Measurements from ENCODE around the gene RABGAP1L. TPM values are rescaled to one million over a fixed set of nuclear protein-coding genes. Genes with fewer than 3 reads are reported as not detected.

Gene RABGAP1L
- total RNA-seq, 4 donors from 2014 or later, result 170 to 282 (median 182) TPM

GRCh38 chr1:175034775-175035174 is 875.5 kb downstream of the RABGAP1L start:
- no peak for DNase-seq
- TF ChIP-seq POLR2A (IDR thresholded peaks at IDR 0.05) (no peak), CTCF (IDR thresholded peaks at IDR 0.05) (no peak)
- H3K4me3 ChIP-seq, result no peak overlapping the region

GRCh38 chr1:175035865-175036264 is 876.5 kb downstream of the RABGAP1L start:
- Histone ChIP-seq H3K27ac (no peak overlapping the region), H3K9me3 (no peaks in the 10 kb centered on the region), H3K4me1 (no peaks in the 10 kb centered on the region), H3K36me3 (no peaks in the 10 kb centered on the region), H3K27me3 (no peaks in the 10 kb centered on the region), H3K4me3 (no peak overlapping the region)
- DNase-seq, result no peak
- TF ChIP-seq POLR2A (IDR thresholded peaks at IDR 0.05), result no peak
- no peak for TF ChIP-seq CTCF (IDR thresholded peaks at IDR 0.05)

More at GRCh38 chr1:175034775-175035174, 875.5 kb downstream of the RABGAP1L start:
- H3K36me3 ChIP-seq, result no peaks in the 10 kb centered on the region
- no peaks in the 10 kb centered on the region for H3K9me3 ChIP-seq
- H3K4me1 ChIP-seq, result no peaks in the 10 kb centered on the region
- no peak overlapping the region for H3K27ac ChIP-seq
- H3K27me3 ChIP-seq, result no peaks in the 10 kb centered on the region

- TF ChIP-seq POLR2A (IDR thresholded peaks at IDR 0.05), result no peak
- no peak for TF ChIP-seq CTCF (IDR thresholded peaks at IDR 0.05)
- no peak for DNase-seq
- H3K9me3 ChIP-seq, result no peaks in the 10 kb centered on the region
- no peak overlapping the region for H3K4me3 ChIP-seq
- H3K4me1 ChIP-seq, result no peaks in the 10 kb centered on the region
- no peak overlapping the region for H3K27ac ChIP-seq
- no peaks in the 10 kb centered on the region for H3K27me3 ChIP-seq
- H3K36me3 ChIP-seq, result no peaks in the 10 kb centered on the region
These were observed 877.2 kb downstream of the RABGAP1L start for GRCh38 chr1:175036476-175036875.

- no peaks in the 10 kb centered on the region for H3K27me3 ChIP-seq
- no peaks in the 10 kb centered on the region for H3K36me3 ChIP-seq
These were observed 878.1 kb downstream of the RABGAP1L start for GRCh38 chr1:175037416-175037815.

GRCh38 chr1:175040324-175040879 is 881.1 kb downstream of the RABGAP1L start:
- no peak overlapping the region for H3K4me3 ChIP-seq
- H3K9me3 ChIP-seq, result no peaks in the 10 kb centered on the region
- TF ChIP-seq CTCF (IDR thresholded peaks at IDR 0.05) (no peak), POLR2A (IDR thresholded peaks at IDR 0.05) (no peak)
- H3K27me3 ChIP-seq, result no peaks in the 10 kb centered on the region
- no peaks in the 10 kb centered on the region for H3K36me3 ChIP-seq
- DNase-seq, result no peak
- H3K4me1 ChIP-seq, result no peaks in the 10 kb centered on the region
- H3K27ac ChIP-seq, result no peak overlapping the region

More at GRCh38 chr1:175037416-175037815, 878.1 kb downstream of the RABGAP1L start:
- Histone ChIP-seq H3K27ac (no peak overlapping the region), H3K9me3 (no peaks in the 10 kb centered on the region), H3K4me1 (no peaks in the 10 kb centered on the region), H3K4me3 (no peak overlapping the region)
- TF ChIP-seq CTCF (IDR thresholded peaks at IDR 0.05), result no peak
- no peak for TF ChIP-seq POLR2A (IDR thresholded peaks at IDR 0.05)
- no peak for DNase-seq

- DNase-seq, result no peak
These were observed 883.3 kb downstream of the RABGAP1L start for GRCh38 chr1:175042650-175043049.

More at GRCh38 chr1:175042650-175043049, 883.3 kb downstream of the RABGAP1L start:
- no peaks in the 10 kb centered on the region for H3K4me1 ChIP-seq
- H3K27me3 ChIP-seq, result no peaks in the 10 kb centered on the region
- H3K9me3 ChIP-seq, result no peaks in the 10 kb centered on the region
- H3K27ac ChIP-seq, result no peak overlapping the region
- H3K36me3 ChIP-seq, result no peaks in the 10 kb centered on the region
- no peak overlapping the region for H3K4me3 ChIP-seq
- no peak for TF ChIP-seq CTCF (IDR thresholded peaks at IDR 0.05)
- TF ChIP-seq POLR2A (IDR thresholded peaks at IDR 0.05), result no peak

Measured in Peyer's patch (tissue), 4 donors.